Mesenteric fat pad (tissue), 1 donor: ENCODE measurements around the gene SYNE2. TPM values are rescaled to one million over a fixed set of nuclear protein-coding genes. Genes with fewer than 3 reads are reported as not detected.
"Not testable (repeated sequence)": the region's sequence is repeated elsewhere in the genome, so short reads cannot be mapped to it uniquely, and the experiment has no call there.

ENCODE experiments used
- DNase-seq: peaks from one replicate; pipeline ENCODE4 v3.0.0-alpha.2; 2020; ENCODE audit warnings: low spot score
- total RNA-seq: library from RNA; stranded (reverse); fragmentation: NEBNext Ultra II Directional; extraction: Animal tissue kit (Norgen Biotek cat#: 25700); gene quantifications from one replicate; pipeline ENCODE4 v1.2.1, GENCODE V29; 2021
- donor health status: DM: yes; HTN: yes; CAD: no.

Gene SYNE2
- total RNA-seq, 1 donor from 2014 or later, result 267 TPM

DNA sequence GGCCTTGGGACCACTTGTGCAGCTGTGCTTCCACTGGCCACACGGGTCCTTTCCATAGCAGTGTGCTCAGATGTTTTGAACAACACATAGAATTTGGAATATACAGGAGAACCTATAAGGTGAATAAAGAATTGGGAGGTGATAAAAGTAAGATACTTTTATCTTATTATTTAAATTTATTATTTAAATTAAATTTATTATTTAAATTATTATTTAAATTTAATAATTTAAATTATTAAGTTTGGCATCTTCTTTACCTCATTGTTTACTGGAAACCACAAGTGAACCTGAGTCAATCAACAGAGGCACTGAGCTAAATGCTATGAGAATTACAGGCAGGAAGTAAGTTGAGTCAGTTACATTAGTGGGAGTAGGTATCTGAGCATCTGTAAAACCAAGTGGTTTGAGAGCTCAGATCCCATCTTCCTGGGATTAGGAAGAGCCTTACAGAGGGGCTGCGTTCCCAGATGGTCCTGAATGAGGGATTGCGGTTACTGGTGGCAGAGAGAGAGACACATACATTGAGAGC, 338.2 kb downstream of the SYNE2 start:
- no peak for DNase-seq

- no peak for DNase-seq
Observed at GRCh38 chr14:64191756-64192155, 339.0 kb downstream of the SYNE2 start.

DNA sequence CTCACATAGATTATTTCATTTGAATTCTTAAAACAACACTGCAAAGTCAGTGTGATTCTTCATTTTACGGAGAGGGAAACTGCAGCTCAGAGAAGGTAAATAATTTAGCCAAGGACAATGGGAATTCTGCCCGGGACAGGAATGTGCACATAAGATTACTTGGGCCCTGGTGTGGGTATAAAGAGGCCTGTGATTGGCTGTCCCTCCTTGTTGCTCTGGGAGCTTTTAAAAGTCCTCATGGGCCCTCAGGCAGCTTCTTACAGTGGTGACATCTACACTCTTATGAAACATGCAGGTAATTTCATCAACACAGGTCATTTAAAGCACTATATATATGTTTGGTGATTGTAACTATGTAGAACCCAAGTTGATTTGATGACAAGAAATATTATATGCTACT, 341.0 kb downstream of the SYNE2 start:
- DNase-seq, result no peak

DNA sequence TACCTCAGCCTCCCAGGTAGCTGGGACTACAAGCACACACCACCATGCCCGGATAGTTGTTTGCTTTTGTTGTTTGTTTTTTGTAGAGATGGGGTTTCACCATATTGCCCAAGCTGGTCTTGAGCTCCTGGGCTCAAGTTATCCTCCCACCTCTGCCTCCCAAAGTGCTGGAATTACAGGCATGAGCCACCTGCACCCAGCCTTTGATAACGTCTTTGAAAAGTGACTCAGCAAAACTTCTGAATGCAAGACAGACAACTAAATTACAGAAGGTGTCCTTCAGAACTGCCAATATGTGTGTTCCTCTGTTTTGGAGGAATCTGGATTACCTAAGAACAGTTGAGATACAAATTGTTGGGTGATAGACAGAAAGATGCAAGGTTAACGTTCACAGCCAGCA, 341.6 kb downstream of the SYNE2 start:
- no peak for DNase-seq

GRCh38 chr14:64195199-64195598, 342.4 kb downstream of the SYNE2 start:
- no peak for DNase-seq

- no peak for DNase-seq
Observed at GRCh38 chr14:64196056-64196455, 343.3 kb downstream of the SYNE2 start.

- DNase-seq, result no peak
Observed at GRCh38 chr14:64196814-64197411, 344.1 kb downstream of the SYNE2 start.

GRCh38 chr14:64197996-64198395, 345.2 kb downstream of the SYNE2 start:
- DNase-seq, result no peak

- no peak for DNase-seq
Observed at GRCh38 chr14:64198486-64198885, 345.7 kb downstream of the SYNE2 start.

DNA sequence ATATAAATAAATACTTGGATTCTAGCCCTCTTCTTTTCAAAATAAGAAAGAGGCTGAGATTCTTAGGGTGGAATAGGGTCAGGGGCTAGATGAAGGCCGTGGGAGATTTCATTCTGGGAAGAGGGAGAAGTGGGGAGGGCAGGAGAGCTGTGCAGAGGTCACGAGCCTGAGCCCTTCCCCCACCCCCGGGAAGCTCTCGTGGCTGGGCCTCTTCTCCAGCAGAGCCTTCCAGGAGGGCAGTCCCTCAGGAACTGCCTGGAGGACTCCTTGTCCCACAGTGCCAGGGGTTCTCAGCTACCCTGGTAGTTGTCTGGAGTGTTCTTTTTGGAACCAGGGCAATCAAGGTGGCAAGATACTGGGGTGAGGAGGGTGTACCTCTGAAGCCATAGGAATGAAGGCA, 347.4 kb downstream of the SYNE2 start:
- no peak for DNase-seq

DNA sequence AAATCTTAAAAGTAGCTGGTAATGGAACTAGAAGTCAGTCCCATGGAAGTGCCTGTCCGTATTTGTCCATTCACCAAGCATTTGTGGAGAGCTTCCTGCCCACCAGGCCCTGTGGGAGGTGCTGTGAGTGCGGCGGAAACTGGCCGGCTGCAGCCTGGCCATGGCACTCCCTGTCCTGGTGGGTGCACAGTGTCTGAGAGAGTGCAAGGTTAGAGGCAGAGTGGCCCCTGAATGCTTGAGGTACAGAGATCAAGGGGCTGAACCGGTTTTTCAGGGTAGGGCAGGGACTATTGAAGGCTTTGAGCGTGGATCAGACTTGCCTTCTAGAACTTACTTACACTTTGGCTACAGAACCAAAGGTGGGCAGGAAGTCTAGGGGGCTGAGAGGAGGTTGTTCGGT, 348.5 kb downstream of the SYNE2 start:
- no peak for DNase-seq

DNA sequence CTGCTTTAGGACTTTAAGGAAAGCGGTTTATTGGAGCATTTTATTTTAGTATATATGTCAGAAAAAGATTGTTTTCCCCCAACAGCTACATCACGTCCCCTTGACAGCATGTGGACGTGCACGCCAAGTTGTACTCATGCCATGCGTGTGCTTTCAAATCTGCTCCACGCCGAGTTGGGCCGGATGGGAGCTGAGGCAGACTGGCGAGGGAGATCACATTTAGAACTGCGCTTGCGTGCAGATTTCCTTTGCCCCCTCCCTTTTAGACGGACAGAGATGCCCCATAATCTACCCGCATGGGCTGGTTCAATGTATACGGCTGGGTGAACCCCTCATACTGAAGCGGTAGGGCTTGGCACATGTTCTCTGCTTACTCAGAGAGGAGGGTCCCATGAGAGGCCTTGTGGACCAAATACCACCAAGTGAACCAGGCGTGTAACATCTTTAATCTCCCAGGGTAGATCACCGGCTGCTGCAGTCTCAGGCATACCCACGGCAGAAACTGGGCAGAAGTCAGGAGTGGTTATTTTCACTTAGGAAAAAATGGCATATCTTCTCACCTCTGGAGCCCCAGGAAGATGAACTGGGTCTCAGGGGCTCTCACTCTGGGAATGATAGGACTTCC, 349.2 kb downstream of the SYNE2 start:
- DNase-seq, result no peak

- no peak for DNase-seq
Observed at GRCh38 chr14:64202716-64203115, 349.9 kb downstream of the SYNE2 start.

DNA sequence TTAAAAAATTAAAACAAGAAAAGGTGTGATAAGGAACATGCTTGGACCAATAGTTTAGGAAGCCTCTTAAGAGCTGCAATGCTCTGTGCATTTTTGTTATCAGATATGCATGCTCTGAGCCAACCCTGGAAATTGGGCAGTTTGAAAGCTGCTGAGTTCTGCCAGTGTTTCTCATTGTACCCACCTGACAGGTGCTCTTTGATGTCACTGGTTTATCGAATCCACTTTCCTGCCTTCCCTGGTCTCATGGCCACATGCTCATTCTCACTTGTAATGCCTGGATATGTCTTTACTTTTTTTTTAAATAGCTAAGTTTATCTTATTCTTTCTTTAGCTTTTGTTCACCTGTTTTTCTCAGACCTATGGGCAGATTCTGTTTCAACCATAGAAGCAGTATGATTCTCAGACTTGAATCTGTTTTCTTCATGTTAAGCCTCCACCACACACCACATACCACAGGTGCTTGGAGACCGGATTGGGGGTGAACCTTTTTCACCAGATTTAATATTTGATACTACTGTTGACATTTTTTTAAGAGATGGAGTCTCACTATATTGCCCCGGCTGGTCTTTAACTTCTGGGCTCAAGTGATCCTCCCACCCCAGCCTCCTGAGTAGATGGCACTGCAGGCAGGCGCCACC, 350.7 kb downstream of the SYNE2 start:
- DNase-seq, result no peak

GRCh38 chr14:64208261-64208660, 355.5 kb downstream of the SYNE2 start:
- DNase-seq, result no peak

- DNase-seq, result no peak
Observed at GRCh38 chr14:64208981-64209380, 356.2 kb downstream of the SYNE2 start.

DNA sequence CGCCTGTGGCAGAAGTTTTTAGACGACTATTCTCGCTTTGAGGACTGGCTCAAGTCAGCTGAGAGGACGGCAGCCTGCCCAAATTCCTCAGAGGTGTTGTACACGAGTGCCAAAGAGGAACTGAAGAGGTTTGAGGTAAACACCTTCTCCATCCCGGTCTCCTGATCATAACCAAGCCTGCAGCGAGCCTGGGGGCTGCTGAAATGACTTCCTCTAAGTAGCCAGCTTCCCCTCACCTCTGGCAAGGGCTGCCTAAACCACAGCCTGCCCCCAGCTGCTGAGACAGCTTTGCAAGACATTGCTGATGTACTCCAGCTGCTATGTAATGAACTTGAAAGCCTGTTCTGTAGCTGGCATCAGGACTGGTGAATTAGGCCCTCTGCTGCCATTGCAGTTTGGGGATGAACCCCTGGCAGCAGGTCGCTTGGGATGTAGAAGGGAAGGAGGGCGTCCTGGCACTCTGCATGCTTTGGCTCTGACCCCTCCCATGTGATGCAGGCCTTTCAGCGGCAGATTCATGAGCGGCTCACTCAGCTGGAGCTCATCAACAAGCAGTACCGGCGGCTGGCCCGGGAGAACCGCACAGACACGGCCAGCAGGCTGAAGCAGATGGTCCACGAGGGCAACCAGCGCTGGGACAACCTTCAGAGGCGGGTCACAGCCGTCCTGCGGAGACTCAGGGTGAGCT, 356.8 kb downstream of the SYNE2 start:
- DNase-seq, result no peak

- DNase-seq, result no peak
Observed at GRCh38 chr14:64210216-64210615, 357.4 kb downstream of the SYNE2 start.

- DNase-seq, result not testable (repeated sequence)
Observed at GRCh38 chr14:64210912-64211311, 358.1 kb downstream of the SYNE2 start.

- no peak for DNase-seq
Observed at GRCh38 chr14:64212666-64213065, 359.9 kb downstream of the SYNE2 start.

- DNase-seq, result no peak
Observed at GRCh38 chr14:64213086-64213485, 360.3 kb downstream of the SYNE2 start.
